Natural killer cell (primary cell): ENCODE results near the gene ALB. TPM values are rescaled to one million over a fixed set of nuclear protein-coding genes. Genes with fewer than 3 reads are reported as not detected.

Experiments used
- ATAC-seq, 3 donors: fragments of 150-1000 bp in 2 of 3; fragments of 200-7000 bp in 1 of 3; cut with Tn5 transposase; 1 replicate in 1 of 3; 2 replicates in 2 of 3; pipeline ENCODE4 v1.10.0; 2021; ENCODE audit warnings: mild to moderate bottlenecking in 2 of 3, moderate library complexity in 2 of 3
- DNase-seq, 2 donors: peaks; one replicate each; pipeline versions ENCODE4 v3.0.0 to v3.0.0-alpha.2; 2013 to 2021; ENCODE audit warnings: mixed read lengths in 1 of 2
- H3K27ac ChIP-seq: one replicate; pipeline ENCODE4 v1.5.1; 2013; ENCODE audit warnings: mild to moderate bottlenecking, low read length
- H3K27me3 ChIP-seq: one replicate; pipeline ENCODE4 v1.6.1; 2013; ENCODE audit warnings: low read length; ENCODE audit not compliant: control insufficient read depth, insufficient read depth
- H3K36me3 ChIP-seq: one replicate; pipeline ENCODE4 v1.6.1; 2013; ENCODE audit warnings: low read length; ENCODE audit not compliant: control insufficient read depth, insufficient read depth
- H3K4me1 ChIP-seq: one replicate; pipeline ENCODE4 v1.6.1; 2013; ENCODE audit warnings: low read length; ENCODE audit not compliant: control insufficient read depth, insufficient read depth
- H3K4me3 ChIP-seq: one replicate; pipeline ENCODE4 v1.5.1; 2013; ENCODE audit warnings: low read length
- H3K9me3 ChIP-seq: one replicate; pipeline ENCODE4 v1.6.1; 2013; ENCODE audit warnings: low read length; ENCODE audit not compliant: control insufficient read depth, insufficient read depth
- H3K27ac Mint-ChIP-seq, 2 donors: one replicate each; pipeline ENCODE4 v1.8.0; 2022; ENCODE audit warnings: mild to moderate bottlenecking in 2 of 2, mixed read lengths in 2 of 2, moderate library complexity in 1 of 2
- H3K27me3 Mint-ChIP-seq, 2 donors: one replicate each; pipeline ENCODE4 v1.8.0; 2022; ENCODE audit warnings: low read depth in 2 of 2, mixed read lengths in 2 of 2
- H3K36me3 Mint-ChIP-seq: one replicate; pipeline ENCODE4 v1.8.0; 2022; ENCODE audit warnings: mixed read lengths
- H3K4me1 Mint-ChIP-seq, 2 donors: one replicate each; pipeline ENCODE4 v1.8.0; 2022; ENCODE audit warnings: mixed read lengths in 2 of 2
- H3K4me3 Mint-ChIP-seq: one replicate; pipeline ENCODE4 v1.8.0; 2022; ENCODE audit warnings: mild to moderate bottlenecking, moderate library complexity, mixed read lengths
- H3K9me3 Mint-ChIP-seq, 2 donors: one replicate each; pipeline ENCODE4 v1.8.0; 2022; ENCODE audit warnings: mixed read lengths in 2 of 2
- WGBS: methylation state at CpG from one replicate; pipeline ENCODE4 v1.1.7; 2013; ENCODE audit warnings: missing lambda C conversion rate; ENCODE audit not compliant: insufficient coverage; 5-methylcytosine and 5-hydroxymethylcytosine counted together
- intact Hi-C: fragments of 100-400 bp; cut with micrococcal nuclease; formaldehyde crosslinking; loops from one replicate; pipeline ENCODE4 v1.14.2; 2022
- total RNA-seq, 4 donors: library from RNA; stranded (reverse); fragments of 120-200 nt in 1 of 4; gene quantifications; one replicate each; pipeline versions ENCODE4 v1.2.3 to v1.2.4, GENCODE V29; 2013 to 2022
- TF ChIP-seq, protein P1 (sequence below): fragments of 200-600 bp; IDR thresholded peaks from one replicate; pipeline ENCODE4 v1.8.0; 2022; ENCODE audit warnings: antibody characterized with exemption

Gene ALB
- total RNA-seq, 3 donors from 2014 or later (not counting 1 experiment from before 2014, with no cell fraction given) = not detected

DNA sequence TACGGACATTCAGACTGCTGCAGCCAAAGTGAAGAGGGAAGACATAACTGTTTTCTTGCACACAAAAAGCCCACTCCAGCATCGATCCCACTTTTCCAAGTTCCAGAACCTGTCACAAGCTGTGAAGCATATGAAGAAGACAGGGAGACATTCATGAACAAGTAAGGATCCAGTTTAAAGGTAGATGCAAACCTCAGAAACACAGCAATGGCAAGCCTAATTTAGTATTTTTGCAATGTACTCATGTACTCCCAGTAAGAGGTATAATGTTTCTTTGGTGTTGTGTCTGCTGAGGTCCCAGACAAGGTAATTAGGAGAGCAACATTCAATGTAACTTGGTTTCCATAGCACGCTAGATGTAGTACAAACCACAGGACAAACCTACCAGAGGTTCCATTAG is 36.6 kb downstream of the ALB start:
- Mint-ChIP-seq H3K27me3 (no peaks in the 10 kb centered on the region), H3K27ac (no peak overlapping the region), H3K9me3 (no peaks in the 10 kb centered on the region), H3K36me3 (no peaks in the 10 kb centered on the region), H3K4me3 (no peak overlapping the region), H3K4me1 (no peaks in the 10 kb centered on the region)
- intact Hi-C loops = no loop called here
- no peak for DNase-seq
- TF ChIP-seq, protein P1, sequence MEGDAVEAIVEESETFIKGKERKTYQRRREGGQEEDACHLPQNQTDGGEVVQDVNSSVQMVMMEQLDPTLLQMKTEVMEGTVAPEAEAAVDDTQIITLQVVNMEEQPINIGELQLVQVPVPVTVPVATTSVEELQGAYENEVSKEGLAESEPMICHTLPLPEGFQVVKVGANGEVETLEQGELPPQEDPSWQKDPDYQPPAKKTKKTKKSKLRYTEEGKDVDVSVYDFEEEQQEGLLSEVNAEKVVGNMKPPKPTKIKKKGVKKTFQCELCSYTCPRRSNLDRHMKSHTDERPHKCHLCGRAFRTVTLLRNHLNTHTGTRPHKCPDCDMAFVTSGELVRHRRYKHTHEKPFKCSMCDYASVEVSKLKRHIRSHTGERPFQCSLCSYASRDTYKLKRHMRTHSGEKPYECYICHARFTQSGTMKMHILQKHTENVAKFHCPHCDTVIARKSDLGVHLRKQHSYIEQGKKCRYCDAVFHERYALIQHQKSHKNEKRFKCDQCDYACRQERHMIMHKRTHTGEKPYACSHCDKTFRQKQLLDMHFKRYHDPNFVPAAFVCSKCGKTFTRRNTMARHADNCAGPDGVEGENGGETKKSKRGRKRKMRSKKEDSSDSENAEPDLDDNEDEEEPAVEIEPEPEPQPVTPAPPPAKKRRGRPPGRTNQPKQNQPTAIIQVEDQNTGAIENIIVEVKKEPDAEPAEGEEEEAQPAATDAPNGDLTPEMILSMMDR = no peak
- no peak overlapping the region for H3K4me3 ChIP-seq
- no peaks in the 10 kb centered on the region for H3K9me3 ChIP-seq
- WGBS = 96% methylated on average over 3 of the region's 3 CpGs
- no peak overlapping the region for H3K27ac ChIP-seq
- H3K4me1 ChIP-seq = no peaks in the 10 kb centered on the region
- no peak for ATAC-seq
- H3K27me3 ChIP-seq = no peaks in the 10 kb centered on the region
- H3K36me3 ChIP-seq = no peaks in the 10 kb centered on the region

DNA sequence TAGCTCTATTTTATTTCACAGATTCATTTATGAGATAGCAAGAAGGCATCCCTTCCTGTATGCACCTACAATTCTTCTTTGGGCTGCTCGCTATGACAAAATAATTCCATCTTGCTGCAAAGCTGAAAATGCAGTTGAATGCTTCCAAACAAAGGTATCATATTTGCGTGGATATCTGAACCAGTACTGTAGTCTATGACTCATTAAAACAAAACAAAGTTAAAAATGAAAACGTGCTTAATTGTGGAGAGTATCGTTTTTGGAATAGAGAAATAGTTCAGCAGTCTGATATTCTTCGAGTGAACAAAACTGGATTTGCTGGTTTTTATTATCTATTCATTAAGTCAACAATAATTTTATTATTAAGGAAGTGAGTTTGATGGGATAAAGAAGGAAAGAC is 38.2 kb downstream of the ALB start:
- TF ChIP-seq, protein P1 = no peak
- Mint-ChIP-seq H3K9me3 (no peaks in the 10 kb centered on the region), H3K27ac (no peak overlapping the region), H3K27me3 (no peaks in the 10 kb centered on the region), H3K4me3 (no peak overlapping the region), H3K36me3 (no peaks in the 10 kb centered on the region), H3K4me1 (no peaks in the 10 kb centered on the region)
- no peak overlapping the region for H3K27ac ChIP-seq
- ATAC-seq = no peak
- H3K4me3 ChIP-seq = no peak overlapping the region
- no peak for DNase-seq
- H3K4me1 ChIP-seq = no peaks in the 10 kb centered on the region
- no peaks in the 10 kb centered on the region for H3K9me3 ChIP-seq
- intact Hi-C loops = no loop called here
- H3K36me3 ChIP-seq = no peaks in the 10 kb centered on the region
- WGBS = 86% methylated on average over 3 of the region's 5 CpGs
- no peaks in the 10 kb centered on the region for H3K27me3 ChIP-seq

DNA sequence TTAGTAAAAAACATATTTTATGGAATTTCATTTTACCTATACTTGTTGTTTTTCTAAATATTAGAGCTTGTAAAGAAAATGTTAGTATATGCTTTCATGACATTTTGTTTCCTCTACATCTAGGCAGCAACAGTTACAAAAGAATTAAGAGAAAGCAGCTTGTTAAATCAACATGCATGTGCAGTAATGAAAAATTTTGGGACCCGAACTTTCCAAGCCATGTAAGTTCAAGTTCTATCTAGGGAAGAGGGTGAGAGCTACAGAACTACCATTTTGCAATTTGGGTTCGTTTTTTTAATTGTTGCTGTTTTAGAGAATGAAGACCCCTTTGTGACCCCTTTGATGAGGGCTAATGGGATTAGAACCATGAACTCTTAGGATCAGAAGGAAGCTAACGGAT is 39.1 kb downstream of the ALB start:
- H3K4me3 Mint-ChIP-seq = no peak overlapping the region
- H3K27ac Mint-ChIP-seq = no peak overlapping the region
- H3K36me3 Mint-ChIP-seq = no peaks in the 10 kb centered on the region

More for the DNA sequence above, 39.1 kb downstream of the ALB start:
- Histone ChIP-seq H3K4me3 (no peak overlapping the region), H3K4me1 (no peaks in the 10 kb centered on the region), H3K9me3 (no peaks in the 10 kb centered on the region), H3K27me3 (no peaks in the 10 kb centered on the region), H3K27ac (no peak overlapping the region), H3K36me3 (no peaks in the 10 kb centered on the region)
- Mint-ChIP-seq H3K9me3 (no peaks in the 10 kb centered on the region), H3K27me3 (no peaks in the 10 kb centered on the region), H3K4me1 (no peaks in the 10 kb centered on the region)
- TF ChIP-seq, protein P1 = no peak
- WGBS = 66% methylated on average over 2 of the region's 3 CpGs
- ATAC-seq = no peak
- DNase-seq = no peak
- intact Hi-C loops = no loop called here
